Measurements from ENCODE around the gene WDPCP. TPM values are rescaled to one million over a fixed set of nuclear protein-coding genes. Genes with fewer than 3 reads are reported as not detected.

WDPCP gene
- total and polyA plus RNA-seq, 7 donors = 0.60 to 35.5 (median 14.0) TPM

- Histone ChIP-seq H3K27ac (no peak overlapping the region), H3K4me1 (no peaks in the 10 kb centered on the region)
- WGBS, 2 donors = 83 to 92% methylated on average over 2 of the region's 2 CpGs
Measured at GRCh38 chr2:63071664-63072063, 516.6 kb downstream of the WDPCP start.

More at GRCh38 chr2:63071664-63072063, 516.6 kb downstream of the WDPCP start:
- TF ChIP-seq POLR2AphosphoS5 (IDR thresholded peaks at IDR 0.05) (no peak), POLR2A (IDR thresholded peaks at IDR 0.05) (no peak), CTCF (IDR thresholded peaks at IDR 0.05) (no peak), EP300 (IDR thresholded peaks at IDR 0.05) (no peak)
- no peak for DNase-seq
- peaks cover 0 to 14% (median 11%) of the 10 kb centered on the region in 3 donors for H3K27me3 ChIP-seq
- H3K9me3 ChIP-seq = no peaks in the 10 kb centered on the region
- H3K4me3 ChIP-seq = no peak overlapping the region
- intact Hi-C loops (cut with DNase I) = no loop called here
- no peaks in the 10 kb centered on the region for H3K36me3 ChIP-seq

Small RNA genes lying within 50 kb of the gene (small RNA-seq; reads per million reads assigned to genes)
- gene RF00017 = 0 reads per million in 3 donors

Other genes with a start within 250 kb of the WDPCP start
- 100 to 1,000 TPM; 198 to 224 (median 214) TPM for gene MDH1, start 486 bp upstream of the WDPCP start, total RNA-seq
- 100 to 1,000 TPM; 208 to 382 (median 246) TPM for gene MDH1, start 486 bp upstream of the WDPCP start, polyA plus RNA-seq